IPS DF 19.7 (cell line): ENCODE data around the gene RAB19.
A peak's percentile ranks its signal among the peaks of the same experiment; 100 is the strongest.
"Not testable (repeated sequence)": the region's sequence is repeated elsewhere in the genome, so short reads cannot be mapped to it uniquely, and the experiment has no call there.

Experiments
- DNase-seq: peaks from one replicate; pipeline ENCODE4 v3.0.0-alpha.2; 2013; ENCODE audit warnings: low read depth, low spot score

The RAB19 gene

GRCh38 chr7:140400381-140400780 lies 3.5 kb upstream of the RAB19 start:
- no peak for DNase-seq

GRCh38 chr7:140402178-140402835 lies 1.6 kb upstream of the RAB19 start:
- DNase-seq: no peak

GRCh38 chr7:140404565-140405065 lies 757 bp downstream of the RAB19 start:
- no peak for DNase-seq

- no peak for DNase-seq
Observed at GRCh38 chr7:140415361-140415760, 11.5 kb downstream of the RAB19 start.

GRCh38 chr7:140415816-140416215 lies 12.0 kb downstream of the RAB19 start:
- DNase-seq: not testable (repeated sequence)

- no peak for DNase-seq
Observed at GRCh38 chr7:140416560-140416959, 12.7 kb downstream of the RAB19 start.

- DNase-seq: no peak
Observed at GRCh38 chr7:140417456-140418155, 13.7 kb downstream of the RAB19 start.

GRCh38 chr7:140418156-140418472 lies 14.3 kb downstream of the RAB19 start:
- DNase-seq: not testable (repeated sequence)

GRCh38 chr7:140418653-140419052 lies 14.8 kb downstream of the RAB19 start:
- no peak for DNase-seq

- no peak for DNase-seq
Observed at GRCh38 chr7:140421521-140421920, 17.7 kb downstream of the RAB19 start.

GRCh38 chr7:140423501-140423900 lies 19.6 kb downstream of the RAB19 start:
- no peak for DNase-seq

GRCh38 chr7:140425718-140426117 lies 21.9 kb downstream of the RAB19 start:
- no peak for DNase-seq

- DNase-seq: no peak
Observed at GRCh38 chr7:140426130-140426529, 22.3 kb downstream of the RAB19 start.

- DNase-seq: no peak
Observed at GRCh38 chr7:140433396-140433795, 29.5 kb downstream of the RAB19 start.

GRCh38 chr7:140435252-140435895 lies 31.5 kb downstream of the RAB19 start:
- no peak for DNase-seq

- no peak for DNase-seq
Observed at GRCh38 chr7:140439359-140439758, 35.5 kb downstream of the RAB19 start.

GRCh38 chr7:140440593-140440992 lies 36.7 kb downstream of the RAB19 start:
- DNase-seq: no peak

GRCh38 chr7:140441519-140441918 lies 37.7 kb downstream of the RAB19 start:
- DNase-seq: no peak

GRCh38 chr7:140446467-140446866 lies 42.6 kb downstream of the RAB19 start:
- no peak for DNase-seq

GRCh38 chr7:140447841-140448240 lies 44.0 kb downstream of the RAB19 start:
- no peak for DNase-seq

GRCh38 chr7:140448781-140449480 lies 45.1 kb downstream of the RAB19 start:
- peak; percentile 25 for DNase-seq

- DNase-seq: no peak
Observed at GRCh38 chr7:140451716-140452115, 47.9 kb downstream of the RAB19 start.
